ENCODE results near the gene CERS6.

DNA sequence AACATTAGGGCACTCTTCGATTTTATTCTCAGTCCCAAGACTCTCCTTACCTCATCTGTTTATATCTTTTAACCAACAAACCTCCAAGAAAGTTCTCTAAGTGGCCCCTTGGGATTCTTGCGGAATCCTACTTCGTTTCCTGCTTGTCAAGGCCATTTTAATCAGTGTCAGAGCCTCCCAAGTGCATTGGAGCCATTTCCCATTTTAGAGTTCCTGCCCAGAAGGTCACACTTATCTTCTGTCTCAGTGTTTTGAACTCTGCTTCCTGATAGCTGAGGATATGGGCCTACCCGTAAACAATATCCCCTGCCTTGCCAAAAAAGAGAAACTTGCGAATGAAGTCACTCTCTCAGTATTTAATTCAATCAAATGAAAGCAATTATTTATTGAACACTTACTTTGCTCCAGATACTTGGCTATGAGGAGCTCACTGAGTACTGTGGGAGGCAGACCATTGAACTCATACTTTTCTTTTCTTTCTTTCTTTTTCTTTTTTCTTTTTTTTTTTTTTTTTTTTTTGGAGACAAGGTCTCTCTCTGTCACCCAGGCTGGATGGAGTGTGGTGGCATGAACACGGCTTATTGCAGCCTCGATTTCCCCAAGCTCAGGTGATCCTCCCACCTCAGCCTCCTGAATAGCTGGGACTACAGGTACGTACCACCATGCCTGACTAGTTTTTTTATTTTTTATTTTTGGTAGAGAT lies 340.7 kb downstream of the CERS6 start:
- TF ChIP-seq EZH2 (IDR thresholded peaks at IDR 0.05; ENCODE audit: low read depth, unreplicated experiment) (no peak), ZNF114 (CRISPR knock-in tag; IDR thresholded peaks at IDR 0.05) (no peak), POLR2AphosphoS5 (IDR thresholded peaks at IDR 0.05; ENCODE audit: low read depth) (no peak), NANOG (IDR thresholded peaks at IDR 0.05; ENCODE audit: borderline replicate concordance) (no peak), JUNB (IDR thresholded peaks at IDR 0.05; ENCODE audit: unreplicated experiment) (no peak), CREB1 (CRISPR knock-in tag; IDR thresholded peaks at IDR 0.05; ENCODE audit: low read depth) (no peak)
- TF ChIP-seq, protein P1, sequence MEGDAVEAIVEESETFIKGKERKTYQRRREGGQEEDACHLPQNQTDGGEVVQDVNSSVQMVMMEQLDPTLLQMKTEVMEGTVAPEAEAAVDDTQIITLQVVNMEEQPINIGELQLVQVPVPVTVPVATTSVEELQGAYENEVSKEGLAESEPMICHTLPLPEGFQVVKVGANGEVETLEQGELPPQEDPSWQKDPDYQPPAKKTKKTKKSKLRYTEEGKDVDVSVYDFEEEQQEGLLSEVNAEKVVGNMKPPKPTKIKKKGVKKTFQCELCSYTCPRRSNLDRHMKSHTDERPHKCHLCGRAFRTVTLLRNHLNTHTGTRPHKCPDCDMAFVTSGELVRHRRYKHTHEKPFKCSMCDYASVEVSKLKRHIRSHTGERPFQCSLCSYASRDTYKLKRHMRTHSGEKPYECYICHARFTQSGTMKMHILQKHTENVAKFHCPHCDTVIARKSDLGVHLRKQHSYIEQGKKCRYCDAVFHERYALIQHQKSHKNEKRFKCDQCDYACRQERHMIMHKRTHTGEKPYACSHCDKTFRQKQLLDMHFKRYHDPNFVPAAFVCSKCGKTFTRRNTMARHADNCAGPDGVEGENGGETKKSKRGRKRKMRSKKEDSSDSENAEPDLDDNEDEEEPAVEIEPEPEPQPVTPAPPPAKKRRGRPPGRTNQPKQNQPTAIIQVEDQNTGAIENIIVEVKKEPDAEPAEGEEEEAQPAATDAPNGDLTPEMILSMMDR (conservative IDR thresholded peaks at IDR 0.05; ENCODE audit: low read depth in 2 of 2) = no peak
- TF ChIP-seq, protein P2, sequence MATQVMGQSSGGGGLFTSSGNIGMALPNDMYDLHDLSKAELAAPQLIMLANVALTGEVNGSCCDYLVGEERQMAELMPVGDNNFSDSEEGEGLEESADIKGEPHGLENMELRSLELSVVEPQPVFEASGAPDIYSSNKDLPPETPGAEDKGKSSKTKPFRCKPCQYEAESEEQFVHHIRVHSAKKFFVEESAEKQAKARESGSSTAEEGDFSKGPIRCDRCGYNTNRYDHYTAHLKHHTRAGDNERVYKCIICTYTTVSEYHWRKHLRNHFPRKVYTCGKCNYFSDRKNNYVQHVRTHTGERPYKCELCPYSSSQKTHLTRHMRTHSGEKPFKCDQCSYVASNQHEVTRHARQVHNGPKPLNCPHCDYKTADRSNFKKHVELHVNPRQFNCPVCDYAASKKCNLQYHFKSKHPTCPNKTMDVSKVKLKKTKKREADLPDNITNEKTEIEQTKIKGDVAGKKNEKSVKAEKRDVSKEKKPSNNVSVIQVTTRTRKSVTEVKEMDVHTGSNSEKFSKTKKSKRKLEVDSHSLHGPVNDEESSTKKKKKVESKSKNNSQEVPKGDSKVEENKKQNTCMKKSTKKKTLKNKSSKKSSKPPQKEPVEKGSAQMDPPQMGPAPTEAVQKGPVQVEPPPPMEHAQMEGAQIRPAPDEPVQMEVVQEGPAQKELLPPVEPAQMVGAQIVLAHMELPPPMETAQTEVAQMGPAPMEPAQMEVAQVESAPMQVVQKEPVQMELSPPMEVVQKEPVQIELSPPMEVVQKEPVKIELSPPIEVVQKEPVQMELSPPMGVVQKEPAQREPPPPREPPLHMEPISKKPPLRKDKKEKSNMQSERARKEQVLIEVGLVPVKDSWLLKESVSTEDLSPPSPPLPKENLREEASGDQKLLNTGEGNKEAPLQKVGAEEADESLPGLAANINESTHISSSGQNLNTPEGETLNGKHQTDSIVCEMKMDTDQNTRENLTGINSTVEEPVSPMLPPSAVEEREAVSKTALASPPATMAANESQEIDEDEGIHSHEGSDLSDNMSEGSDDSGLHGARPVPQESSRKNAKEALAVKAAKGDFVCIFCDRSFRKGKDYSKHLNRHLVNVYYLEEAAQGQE (IDR thresholded peaks at IDR 0.05; ENCODE audit: unreplicated experiment) = no peak
- TF ChIP-seq, protein P3, sequence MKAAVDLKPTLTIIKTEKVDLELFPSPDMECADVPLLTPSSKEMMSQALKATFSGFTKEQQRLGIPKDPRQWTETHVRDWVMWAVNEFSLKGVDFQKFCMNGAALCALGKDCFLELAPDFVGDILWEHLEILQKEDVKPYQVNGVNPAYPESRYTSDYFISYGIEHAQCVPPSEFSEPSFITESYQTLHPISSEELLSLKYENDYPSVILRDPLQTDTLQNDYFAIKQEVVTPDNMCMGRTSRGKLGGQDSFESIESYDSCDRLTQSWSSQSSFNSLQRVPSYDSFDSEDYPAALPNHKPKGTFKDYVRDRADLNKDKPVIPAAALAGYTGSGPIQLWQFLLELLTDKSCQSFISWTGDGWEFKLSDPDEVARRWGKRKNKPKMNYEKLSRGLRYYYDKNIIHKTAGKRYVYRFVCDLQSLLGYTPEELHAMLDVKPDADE (IDR thresholded peaks at IDR 0.05) = no peak
